Uterus (tissue), 2 donors: ENCODE measurements around the gene ADPRHL1.

Experiments used
- CTCF ChIP-seq, 4 experiments: fragments of 200-600 bp in 2 of 4; fragments of 450-650 bp in 2 of 4; sonication (generic) in 2 of 4; IDR thresholded peaks; one replicate each; pipeline ENCODE4 v1.5.1; 2016 to 2019; ENCODE audit warnings: antibody characterized with exemption in 4 of 4, mild to moderate bottlenecking in 2 of 4, moderate library complexity in 1 of 4
- POLR2A ChIP-seq, 2 donors: fragments of 450-650 bp; IDR thresholded peaks; one replicate each; pipeline ENCODE4 v1.6.1; 2016; ENCODE audit warnings: antibody characterized with exemption in 2 of 2, mild to moderate bottlenecking in 1 of 2, moderate library complexity in 1 of 2

DNA sequence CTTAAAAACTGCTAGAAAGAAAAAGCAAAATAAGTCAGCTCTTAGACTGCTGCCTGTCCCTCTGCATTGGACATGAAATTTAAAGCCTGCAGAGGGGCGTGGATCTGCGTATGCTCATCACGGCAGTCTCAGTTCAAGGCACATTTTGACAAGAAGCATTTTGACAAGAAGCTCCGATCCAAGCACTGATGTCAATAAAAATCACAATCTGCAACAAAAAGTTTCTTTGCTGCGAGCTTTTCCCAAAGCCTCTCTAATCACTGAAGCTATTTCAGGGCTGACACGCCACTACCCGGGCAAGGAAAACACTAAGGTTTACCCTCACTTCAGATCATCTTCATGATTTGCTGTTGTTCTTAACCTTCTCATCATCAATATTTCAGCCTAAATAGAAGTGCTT, 29.8 kb upstream of the ADPRHL1 start:
- TF ChIP-seq CTCF (IDR thresholded peaks at IDR 0.05): no peak
- TF ChIP-seq POLR2A (IDR thresholded peaks at IDR 0.05): no peak
